CD4-positive, alpha-beta T cell treated with Interleukin-4 for 1 hour (primary cell): ENCODE data around the gene COQ7.
A peak's percentile ranks its signal among the peaks of the same experiment; 100 is the strongest.

ENCODE experiments used
- DNase-seq, 2 donors: peaks; one replicate each; pipeline ENCODE4 v3.0.0-alpha.2; 2020 to 2022

The COQ7 gene

DNA sequence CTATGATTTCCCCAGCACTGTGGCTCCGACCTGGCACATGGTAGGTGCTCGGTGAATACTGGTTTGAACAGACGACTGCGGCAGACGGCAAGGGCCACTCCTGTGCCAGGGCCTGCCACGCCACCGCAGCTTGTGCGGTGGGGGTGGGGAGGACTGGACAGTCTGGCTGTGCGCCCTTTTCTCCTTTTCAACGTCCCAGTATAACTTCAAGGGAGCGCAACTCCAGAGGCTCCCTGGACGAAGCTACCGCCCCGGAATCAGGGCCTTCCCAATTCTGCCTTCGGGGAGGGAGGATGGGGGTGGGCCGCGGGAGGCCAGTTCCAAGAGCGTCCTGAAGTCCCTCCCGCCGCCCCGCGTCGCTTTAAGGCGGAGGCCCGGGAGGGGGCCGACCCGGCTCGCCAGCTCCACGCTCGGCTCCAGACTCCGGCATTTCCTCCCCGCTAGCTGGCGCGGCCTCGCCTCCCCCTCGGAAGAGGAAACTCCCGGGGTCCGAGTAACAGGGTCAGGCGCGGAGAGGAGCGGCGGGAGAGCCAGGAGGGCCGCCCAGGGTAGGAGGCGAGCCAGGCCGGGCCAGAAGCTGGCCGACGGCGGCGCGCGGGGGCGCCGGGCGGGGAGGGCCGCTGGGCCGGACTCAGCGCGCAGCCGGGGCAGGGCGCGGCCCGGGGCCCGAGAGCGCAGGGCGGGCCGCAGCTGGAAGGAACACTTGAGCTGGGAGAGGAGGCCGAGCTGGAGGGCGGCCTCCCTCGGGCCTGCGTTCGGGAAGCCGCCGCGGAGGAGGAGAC lies 46.4 kb downstream of the COQ7 start, which contains the start of gene ITPRIPL2:
TSS of gene ITPRIPL2 (plus strand) at position 388 of the 782 bp plus-strand sequence. CDS start 498 bp downstream, outside the sequence.
- peak in 1 of 2 donors; percentile 38 for DNase-seq

DNA sequence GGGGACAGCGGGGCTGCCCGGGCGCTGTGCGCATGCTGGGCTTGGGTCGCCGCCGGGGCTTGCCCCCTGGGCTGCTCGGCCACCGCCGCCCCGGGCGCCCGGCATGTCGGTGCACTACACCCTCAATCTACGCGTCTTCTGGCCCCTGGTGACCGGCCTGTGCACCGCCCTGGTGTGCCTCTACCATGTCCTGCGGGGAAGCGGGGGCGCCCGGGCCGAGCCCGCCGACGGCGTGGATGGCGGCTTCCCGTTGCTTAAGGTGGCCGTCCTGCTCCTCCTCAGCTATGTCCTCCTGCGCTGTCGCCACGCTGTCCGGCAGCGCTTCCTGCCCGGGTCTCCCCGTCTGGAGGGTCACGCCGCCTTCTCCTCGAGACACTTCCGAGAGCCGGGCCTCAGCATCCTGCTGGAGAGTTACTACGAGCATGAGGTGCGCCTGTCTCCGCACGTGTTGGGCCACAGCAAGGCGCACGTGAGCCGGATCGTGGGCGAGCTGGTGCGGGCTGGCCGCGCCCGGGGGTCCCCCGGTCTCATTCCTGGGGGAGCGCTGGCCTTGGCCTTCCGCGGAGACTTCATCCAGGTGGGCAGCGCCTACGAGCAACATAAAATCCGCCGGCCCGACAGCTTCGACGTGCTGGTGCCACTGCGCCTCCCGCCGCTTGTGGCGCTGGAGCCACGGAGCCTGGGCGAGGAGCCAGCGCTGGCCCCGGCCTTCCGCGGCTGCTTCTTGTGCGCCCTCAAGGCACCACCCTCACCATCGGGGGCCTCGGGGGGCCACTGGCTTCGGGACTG lies 47.1 kb downstream of the COQ7 start:
- no peak for DNase-seq

DNA sequence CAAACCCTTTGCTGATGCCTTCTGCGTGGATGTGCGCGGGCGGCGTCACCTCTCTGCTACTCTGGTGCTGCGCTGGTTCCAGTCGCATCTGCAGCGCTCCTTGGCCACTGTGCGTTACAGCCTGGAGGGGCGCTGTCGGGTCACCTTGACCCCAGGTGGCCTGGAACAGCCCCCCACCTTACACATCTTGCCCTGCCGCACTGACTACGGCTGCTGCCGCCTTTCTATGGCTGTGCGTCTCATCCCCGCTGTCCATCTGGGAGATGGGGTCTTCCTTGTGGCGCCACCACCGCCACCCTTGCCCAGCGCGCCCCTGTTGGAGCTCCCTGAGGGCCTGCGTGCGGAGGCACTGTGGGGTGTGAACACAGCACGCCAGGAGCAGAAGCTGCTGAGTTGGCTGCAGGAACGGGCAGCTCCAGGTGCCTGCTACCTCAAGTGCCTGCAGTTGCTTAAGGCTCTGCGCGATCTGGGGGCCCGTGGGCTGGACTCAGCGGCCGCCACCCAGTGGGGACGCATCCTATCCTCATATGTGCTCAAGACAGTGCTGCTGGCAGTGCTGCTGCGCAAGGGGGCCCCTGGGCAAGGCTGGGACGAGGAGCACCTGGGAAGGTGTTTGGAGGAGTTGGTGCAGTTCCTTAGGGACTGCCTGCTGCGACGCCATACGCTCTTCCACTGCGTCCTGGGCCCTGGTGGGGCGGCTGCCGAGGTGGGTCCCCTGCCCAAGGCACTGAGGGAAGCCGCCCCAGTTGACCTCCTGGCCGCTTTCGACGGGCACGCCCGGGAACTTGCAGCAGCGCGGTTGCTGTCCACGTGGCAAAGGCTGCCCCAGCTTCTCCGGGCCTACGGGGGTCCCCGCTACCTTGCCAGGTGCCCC lies 48.0 kb downstream of the COQ7 start:
- DNase-seq: no peak

DNA sequence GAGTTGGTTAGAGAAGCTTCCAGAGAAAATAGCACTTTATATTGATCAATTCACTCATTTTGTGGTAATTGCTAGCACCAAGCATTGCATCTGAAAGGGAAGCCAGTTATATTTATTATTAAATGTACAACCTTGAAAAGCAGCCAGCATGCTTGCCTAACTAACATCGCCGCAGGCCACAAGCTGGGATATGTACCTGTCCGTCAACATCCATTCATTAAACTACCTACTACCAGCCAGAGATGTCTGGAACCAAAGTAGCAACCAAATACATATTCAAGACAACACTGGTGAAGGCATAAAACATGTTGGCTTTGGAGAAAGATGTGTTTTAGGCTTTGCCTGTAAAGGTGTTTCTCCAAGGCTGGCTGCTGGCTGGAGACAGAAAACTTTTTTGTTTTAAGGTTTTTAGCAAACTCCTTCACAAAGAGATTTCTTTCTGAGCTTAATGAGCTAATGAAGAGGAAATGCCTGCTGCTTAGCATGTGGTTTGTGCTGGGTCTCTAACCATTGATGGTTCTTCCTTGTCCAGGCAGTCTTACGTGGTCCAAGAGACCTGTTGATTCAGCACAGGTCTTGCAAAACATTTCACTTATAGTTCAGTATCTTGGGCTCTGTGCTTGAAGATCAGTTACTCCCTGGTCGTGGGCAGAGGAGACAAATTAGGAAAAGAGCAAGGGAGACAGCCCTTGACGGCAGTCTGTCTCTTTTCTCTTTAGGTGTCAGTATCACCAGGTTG lies 49.5 kb downstream of the COQ7 start:
- no peak for DNase-seq

DNA sequence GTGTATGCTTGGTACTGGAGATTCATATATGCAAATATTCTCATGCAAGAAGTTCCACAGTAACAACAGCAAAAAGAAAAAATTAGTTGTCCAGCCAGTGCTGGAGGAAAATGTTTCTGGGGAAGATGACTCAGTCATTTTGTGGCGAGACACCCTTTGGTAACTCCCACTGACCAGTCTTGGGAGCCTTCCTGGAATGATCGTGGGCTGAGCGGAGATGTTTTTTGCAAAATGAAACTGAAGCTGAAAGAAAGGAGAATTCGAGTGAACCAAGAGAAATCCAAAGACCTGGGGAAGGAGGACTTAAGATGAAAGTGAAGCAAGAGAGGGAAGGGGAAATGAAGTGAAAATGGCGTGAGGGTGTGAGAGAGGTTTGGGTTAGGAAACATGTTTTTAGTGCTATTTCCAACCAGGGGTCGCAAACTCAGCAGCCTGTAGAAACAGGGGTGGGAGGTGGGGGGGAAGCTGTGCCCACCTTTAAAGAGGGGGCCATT lies 51.6 kb downstream of the COQ7 start:
- DNase-seq: peak; percentile 32 to 72

DNA sequence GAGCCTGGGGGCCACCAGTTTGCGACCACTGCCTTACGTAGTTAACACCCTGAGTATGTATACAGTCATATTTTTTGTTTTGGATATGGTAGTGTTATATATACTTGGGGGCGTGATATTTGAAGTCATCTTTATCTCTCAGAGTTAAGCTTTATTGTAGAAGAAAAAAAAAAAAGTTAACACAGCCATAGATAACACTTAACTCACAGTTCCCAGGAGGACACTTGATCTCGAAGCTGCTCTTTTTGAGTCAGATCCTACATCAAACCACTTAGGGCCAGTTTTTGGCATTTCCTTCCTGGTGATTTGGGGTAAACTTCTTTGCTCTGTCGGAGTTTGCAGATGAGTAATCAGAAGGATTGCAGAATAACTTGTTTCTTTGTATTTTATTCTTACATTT lies 52.1 kb downstream of the COQ7 start:
- DNase-seq: no peak

DNA sequence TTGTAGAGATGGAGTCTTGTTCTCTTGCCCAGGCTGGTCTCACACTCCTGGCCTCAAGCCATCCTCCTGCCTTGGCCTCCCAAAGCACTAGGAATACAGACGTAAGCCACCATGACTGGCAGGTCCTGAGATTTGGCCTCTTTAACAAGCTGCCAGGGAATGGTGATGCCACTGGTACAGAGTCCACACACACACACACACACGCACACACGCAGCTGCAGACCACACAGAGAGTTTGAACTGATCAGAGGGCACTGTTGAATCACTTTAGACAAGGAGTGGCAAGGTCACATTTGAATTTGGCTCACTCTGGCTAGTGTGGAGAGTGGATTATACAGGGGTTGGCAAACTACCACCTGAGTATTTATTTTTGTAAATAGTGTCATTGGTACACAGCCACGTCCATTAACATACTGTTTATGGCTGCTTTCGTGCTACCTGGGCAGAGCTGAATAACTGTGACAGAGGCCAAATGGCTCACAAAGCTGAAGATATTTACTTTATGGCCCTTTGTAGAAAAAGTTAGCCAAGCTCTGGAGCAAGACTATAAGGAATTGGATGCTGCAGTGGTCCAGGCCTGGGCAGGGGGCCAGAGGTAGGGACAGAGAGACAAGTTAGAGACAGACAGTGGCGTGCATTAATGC lies 56.2 kb downstream of the COQ7 start:
- no peak for DNase-seq

DNA sequence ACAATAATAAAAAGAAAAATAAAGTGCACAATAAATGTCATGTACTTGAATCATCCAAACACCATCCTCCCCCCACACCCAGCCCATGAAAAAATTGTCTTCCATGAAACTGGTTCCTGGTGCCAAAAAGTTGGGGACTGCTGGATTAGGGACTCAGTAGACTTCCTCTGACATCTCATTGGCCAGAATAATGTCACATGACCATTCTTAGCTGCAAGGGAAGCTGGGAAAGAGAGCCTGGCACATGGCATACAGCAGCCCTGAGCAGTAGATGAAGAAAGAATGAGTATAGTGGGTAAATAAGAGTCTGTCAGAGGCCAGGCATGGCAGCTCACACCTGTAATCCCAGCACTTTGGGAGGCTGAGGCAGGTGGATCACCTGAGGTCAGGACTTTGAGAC lies 58.9 kb downstream of the COQ7 start:
- DNase-seq: no peak

DNA sequence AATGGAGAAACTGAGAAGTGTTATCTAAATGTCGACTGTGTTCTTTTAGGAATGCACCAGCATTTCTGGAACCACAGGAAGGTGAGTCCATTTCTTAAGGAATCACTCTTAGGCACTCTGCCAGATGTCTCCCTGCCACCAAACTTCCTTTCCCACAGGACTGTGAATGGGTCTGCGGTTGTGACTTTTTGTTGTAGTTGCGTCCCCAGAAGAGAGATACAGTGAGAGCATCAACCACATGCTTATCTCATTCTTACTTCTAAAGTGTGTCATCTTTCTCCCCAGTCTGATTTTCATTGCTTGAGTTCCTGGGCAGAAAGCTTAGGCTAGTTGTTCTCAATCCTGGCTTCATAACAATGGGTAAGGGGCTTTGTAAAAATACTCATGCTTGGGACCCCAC lies 59.8 kb downstream of the COQ7 start:
- no peak for DNase-seq

DNA sequence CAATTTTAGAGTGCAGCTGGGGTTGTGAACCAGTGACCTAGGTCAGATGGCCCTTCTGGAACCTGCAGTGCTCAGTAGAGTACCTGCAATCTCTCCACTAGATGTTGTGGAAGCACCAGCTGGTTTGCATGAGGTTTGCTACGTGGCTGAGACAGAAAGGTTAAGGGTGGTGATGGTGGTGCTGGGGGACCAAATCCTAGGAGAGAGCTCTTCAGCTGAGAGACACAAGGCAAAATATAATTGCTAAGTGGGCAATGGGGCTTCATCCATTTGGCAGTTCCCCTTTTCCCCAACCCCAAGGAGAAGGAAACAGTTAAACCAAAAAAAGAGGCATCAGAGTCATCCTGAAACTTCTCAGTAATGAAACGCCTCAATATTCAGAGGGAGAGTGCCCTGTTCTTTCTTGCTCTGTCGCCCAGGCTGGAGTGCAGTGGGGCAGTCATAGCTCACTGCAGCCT lies 60.3 kb downstream of the COQ7 start:
- no peak for DNase-seq

DNA sequence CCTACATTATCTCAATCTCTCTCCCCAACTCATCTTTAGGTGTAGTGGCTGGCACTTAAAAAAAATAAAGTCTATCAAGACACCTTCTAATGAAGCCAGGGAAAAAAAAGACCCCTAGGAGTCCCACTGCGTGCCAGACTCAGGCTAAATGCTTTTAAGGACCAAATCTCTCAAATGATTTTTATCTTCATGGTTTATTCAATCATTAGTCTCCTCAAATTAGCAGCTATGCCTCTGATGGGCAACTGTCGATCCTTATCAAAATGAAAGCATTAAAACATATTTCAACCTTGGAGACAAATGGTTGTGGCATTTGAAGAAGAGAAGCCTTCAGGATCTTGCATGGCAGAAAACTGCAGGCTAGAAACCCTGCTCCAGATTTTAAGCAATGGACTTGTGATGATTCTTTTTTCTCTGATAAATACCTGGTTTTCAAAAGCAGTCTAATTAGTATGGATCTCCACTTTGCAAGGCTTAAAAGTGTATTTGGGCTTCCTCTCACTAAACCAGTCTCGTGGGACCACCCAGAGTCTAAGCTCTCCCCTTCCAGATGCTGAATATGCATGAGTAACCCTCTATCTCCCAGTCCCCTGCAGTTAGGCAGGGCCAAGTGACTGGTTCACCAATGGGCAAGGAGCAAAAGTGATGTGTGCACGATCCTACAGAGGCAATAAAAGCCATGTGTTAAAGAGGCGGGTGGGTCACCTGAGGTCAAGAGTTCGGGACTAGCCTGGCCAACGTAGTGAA lies 61.2 kb downstream of the COQ7 start:
- DNase-seq: no peak
